ENCODE results near the gene RSAD1.

The RSAD1 gene

DNA sequence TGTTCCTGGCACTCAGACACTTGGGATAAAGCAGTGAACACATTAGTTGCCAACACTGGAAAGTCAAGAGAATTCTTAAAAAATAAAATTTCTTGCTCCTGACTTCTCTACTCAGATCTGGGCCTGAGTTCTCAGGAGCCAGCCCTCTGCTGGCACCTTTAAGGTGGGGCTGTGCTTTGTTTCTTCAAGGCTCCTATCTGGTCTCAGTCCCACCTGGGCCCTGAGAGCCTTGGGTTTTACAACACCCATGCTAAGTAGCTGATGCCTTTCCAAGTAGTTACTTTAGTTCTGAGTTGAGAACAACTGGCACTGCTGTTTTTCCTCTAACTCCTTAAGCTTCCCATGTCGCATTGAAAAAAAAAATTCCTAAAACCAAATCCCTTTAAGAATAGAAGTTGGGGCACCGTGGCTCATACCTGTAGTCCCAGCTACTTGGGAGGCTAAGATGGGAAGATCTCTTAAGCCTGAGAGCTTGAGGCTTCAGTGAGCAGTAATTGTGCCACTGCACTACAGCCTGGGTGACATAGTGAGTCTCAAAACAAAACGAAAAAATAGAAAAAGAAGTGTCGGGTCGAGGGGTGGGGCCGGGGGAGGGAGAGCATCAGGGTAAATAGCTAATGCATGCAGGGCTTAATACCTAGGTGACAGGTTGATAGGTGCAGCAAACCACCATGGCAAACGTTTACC is 26.6 kb upstream of the RSAD1 start:
- H3K27me3 Mint-ChIP-seq = no peaks in the 10 kb centered on the region
- no peaks in the 10 kb centered on the region for H3K9me3 Mint-ChIP-seq
- DNase-seq (no peak), ATAC-seq (no peak)
- H3K4me3 Mint-ChIP-seq = no peak overlapping the region
- no peaks in the 10 kb centered on the region for H3K4me1 Mint-ChIP-seq
- no peak overlapping the region for H3K27ac Mint-ChIP-seq

DNA sequence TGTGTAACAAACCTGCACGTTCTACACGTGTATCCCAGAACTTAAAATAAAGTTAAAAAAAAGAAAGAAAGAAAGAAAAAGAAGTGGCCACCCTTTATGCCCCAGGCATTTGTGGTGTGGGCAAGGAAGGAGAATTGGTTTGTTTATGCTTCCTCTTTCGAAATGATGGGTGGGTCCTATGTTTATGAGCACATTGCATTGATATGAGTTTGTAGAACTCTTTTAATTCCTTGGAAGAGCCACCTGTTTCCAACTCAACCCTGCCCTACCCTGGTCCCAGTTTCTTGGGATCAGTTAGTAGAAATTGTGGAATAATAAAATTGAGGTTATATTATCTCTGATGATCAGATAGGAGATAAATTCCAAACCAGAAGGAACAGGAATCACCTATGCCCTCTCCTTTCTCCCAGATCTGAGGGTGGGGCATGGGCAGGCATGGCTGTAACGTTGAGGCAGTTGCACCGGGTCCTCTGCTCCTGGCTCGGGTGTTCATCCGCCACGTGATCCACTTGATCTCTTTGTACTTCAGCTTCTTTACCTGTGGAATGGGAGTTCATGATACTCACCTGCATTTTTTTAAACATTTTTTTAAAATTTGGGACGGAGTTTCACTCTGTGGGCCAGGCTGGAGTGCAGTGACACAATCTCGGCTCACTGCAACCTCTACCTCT is 25.9 kb upstream of the RSAD1 start:
- DNase-seq = no peak
- no peak for ATAC-seq
- Mint-ChIP-seq H3K9me3 (no peaks in the 10 kb centered on the region), H3K4me3 (no peak overlapping the region), H3K27ac (no peak overlapping the region), H3K27me3 (no peaks in the 10 kb centered on the region), H3K4me1 (no peaks in the 10 kb centered on the region)

- no peak for ATAC-seq
- DNase-seq = no peak
- H3K27me3 Mint-ChIP-seq = no peaks in the 10 kb centered on the region
- no peaks in the 10 kb centered on the region for H3K4me1 Mint-ChIP-seq
- no peak overlapping the region for H3K27ac Mint-ChIP-seq
- no peaks in the 10 kb centered on the region for H3K9me3 Mint-ChIP-seq
- no peak overlapping the region for H3K4me3 Mint-ChIP-seq
Observed at GRCh38 chr17:50453901-50454300, 24.8 kb upstream of the RSAD1 start.

DNA sequence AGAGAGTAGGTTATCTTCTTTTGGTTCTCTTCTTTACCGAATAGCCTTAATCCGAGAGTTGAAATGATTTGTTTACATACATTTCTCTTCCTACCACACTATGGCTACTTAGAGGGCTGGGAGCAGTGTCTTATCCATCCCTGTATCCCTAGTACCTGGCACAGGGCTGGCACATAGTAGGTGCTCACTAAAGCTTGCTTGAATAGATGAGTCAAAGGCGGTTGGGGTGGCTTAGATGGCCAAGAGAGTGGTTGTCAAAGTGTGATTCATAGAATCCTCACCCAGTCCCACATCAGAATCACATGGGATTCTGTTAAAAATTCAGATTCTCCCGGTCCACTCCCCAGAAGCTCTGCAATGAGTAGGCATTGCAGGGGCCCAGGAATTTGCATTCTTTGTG is 21.0 kb upstream of the RSAD1 start:
- ATAC-seq (no peak), DNase-seq (no peak)
- Mint-ChIP-seq H3K9me3 (no peaks in the 10 kb centered on the region), H3K4me1 (no peaks in the 10 kb centered on the region), H3K27me3 (no peaks in the 10 kb centered on the region), H3K27ac (no peak overlapping the region), H3K4me3 (no peak overlapping the region)

DNA sequence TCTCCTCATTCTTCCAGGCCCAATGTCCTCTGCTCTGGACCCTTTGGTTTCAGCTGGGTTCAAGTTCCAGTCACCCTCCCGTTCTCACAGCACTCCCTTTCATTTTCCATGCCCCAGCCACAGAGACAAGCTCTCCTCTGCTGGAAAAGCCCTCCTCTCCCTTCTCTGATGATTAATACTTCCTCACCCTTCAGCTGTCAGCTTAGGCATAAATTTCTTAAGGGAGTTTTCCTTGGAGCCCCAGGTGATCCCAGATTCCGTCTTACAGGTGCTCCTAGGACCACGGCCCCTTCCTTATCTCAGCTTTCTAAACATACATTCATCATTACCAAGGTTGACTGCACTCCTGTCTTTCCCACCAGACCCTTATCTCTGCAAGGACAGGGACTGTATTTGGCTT is 20.4 kb upstream of the RSAD1 start:
- H3K4me1 Mint-ChIP-seq = no peaks in the 10 kb centered on the region

GRCh38 chr17:50458701-50459676 is 19.7 kb upstream of the RSAD1 start:
- DNase-seq (no peak), ATAC-seq (no peak)
- H3K4me3 Mint-ChIP-seq = no peak overlapping the region

More for the DNA sequence above, 20.4 kb upstream of the RSAD1 start:
- H3K4me3 Mint-ChIP-seq = no peak overlapping the region
- no peaks in the 10 kb centered on the region for H3K9me3 Mint-ChIP-seq
- peak overlapping the region in 1 of 2 donors; percentile 48 for H3K27ac Mint-ChIP-seq
- H3K27me3 Mint-ChIP-seq = no peaks in the 10 kb centered on the region
- ATAC-seq (no peak), DNase-seq (no peak)

GRCh38 chr17:50459756-50460155 is 18.9 kb upstream of the RSAD1 start:
- H3K27me3 Mint-ChIP-seq = no peaks in the 10 kb centered on the region
- ATAC-seq (no peak), DNase-seq (no peak)
- H3K4me3 Mint-ChIP-seq = no peak overlapping the region
- H3K4me1 Mint-ChIP-seq = no peaks in the 10 kb centered on the region
- H3K9me3 Mint-ChIP-seq = no peaks in the 10 kb centered on the region
- H3K27ac Mint-ChIP-seq = peak overlapping the region in 1 of 2 donors; percentile 90

More at GRCh38 chr17:50458701-50459676, 19.7 kb upstream of the RSAD1 start:
- Mint-ChIP-seq H3K4me1 (no peaks in the 10 kb centered on the region), H3K27me3 (no peaks in the 10 kb centered on the region), H3K27ac (no peak overlapping the region), H3K9me3 (no peaks in the 10 kb centered on the region)

- no peak for ATAC-seq
- DNase-seq = no peak
- Mint-ChIP-seq H3K9me3 (no peaks in the 10 kb centered on the region), H3K4me3 (no peak overlapping the region), H3K27ac (peak overlapping the region in 1 of 2 donors; percentile 22), H3K27me3 (peaks cover 8% of the 10 kb centered on the region), H3K4me1 (no peaks in the 10 kb centered on the region)
Observed at GRCh38 chr17:50460831-50461526, 17.7 kb upstream of the RSAD1 start.

DNA sequence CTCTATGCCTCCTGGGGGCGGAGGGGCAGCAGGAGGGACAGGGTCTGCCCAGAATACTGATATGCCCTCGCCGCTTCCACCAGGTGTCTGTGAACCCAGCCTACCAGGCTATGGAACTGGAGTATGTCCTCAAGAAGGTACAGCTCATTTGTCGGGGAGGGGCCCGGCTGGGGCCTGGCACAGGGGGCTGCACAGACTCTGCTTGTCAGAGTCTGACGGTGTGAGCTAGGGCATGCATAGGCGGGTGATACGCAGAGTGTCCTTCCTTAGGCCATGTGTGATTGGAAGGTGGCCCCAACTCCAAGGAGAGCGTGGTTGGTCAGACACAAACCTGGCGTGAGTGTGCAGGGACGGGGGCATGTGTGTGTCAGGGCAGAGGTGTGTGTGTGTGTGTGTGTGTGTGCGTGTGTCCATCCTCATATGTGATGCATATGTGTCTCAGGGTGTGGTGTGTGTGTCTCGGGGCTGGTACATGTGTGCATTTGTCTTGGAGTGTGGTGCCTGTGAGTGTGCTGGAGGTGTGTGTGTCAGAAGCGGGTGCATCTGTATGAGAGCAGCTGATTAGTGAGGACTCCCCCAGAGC is 17.0 kb upstream of the RSAD1 start:
- DNase-seq (no peak), ATAC-seq (peak; percentile 7)
- no peak overlapping the region for H3K27ac Mint-ChIP-seq
- no peaks in the 10 kb centered on the region for H3K9me3 Mint-ChIP-seq
- H3K4me3 Mint-ChIP-seq = no peak overlapping the region
- peaks cover 13% of the 10 kb centered on the region for H3K27me3 Mint-ChIP-seq
- no peaks in the 10 kb centered on the region for H3K4me1 Mint-ChIP-seq

DNA sequence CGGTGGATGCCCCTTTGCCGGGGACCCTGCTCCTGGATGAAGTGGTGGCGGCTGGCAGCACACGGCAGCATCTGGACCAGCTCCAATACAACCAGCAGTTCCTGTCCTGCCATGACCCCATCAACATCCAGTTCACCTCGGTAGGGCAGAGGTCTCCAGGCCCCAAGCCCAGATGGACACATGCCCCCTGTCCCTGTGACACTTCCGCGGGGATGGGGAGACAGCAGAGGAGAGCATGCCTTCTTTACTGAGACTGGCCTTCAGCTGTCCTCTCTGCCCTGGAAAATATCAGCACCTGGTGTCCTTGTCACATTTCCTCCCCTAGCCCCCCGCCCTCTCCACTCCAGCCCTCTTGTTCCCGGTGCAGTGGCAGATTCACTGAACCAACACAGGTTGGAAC is 16.2 kb upstream of the RSAD1 start:
- H3K4me3 Mint-ChIP-seq = no peak overlapping the region
- no peak for DNase-seq
- H3K27ac Mint-ChIP-seq = peak overlapping the region in 1 of 2 donors; percentile 22
- ATAC-seq = no peak
- no peaks in the 10 kb centered on the region for H3K4me1 Mint-ChIP-seq
- no peaks in the 10 kb centered on the region for H3K9me3 Mint-ChIP-seq
- H3K27me3 Mint-ChIP-seq = peaks cover 21% of the 10 kb centered on the region

GRCh38 chr17:50464121-50464520 is 14.5 kb upstream of the RSAD1 start:
- peaks cover 34% of the 10 kb centered on the region for H3K27me3 Mint-ChIP-seq
- no peak for ATAC-seq
- H3K27ac Mint-ChIP-seq = no peak overlapping the region

GRCh38 chr17:50464736-50465135 is 13.9 kb upstream of the RSAD1 start:
- ATAC-seq = no peak
- H3K4me1 Mint-ChIP-seq = peaks cover 12% of the 10 kb centered on the region

More at GRCh38 chr17:50464121-50464520, 14.5 kb upstream of the RSAD1 start:
- no peak for DNase-seq
- Mint-ChIP-seq H3K4me3 (no peak overlapping the region), H3K4me1 (peaks cover 6% of the 10 kb centered on the region), H3K9me3 (no peaks in the 10 kb centered on the region)

GRCh38 chr17:50465171-50465570 is 13.5 kb upstream of the RSAD1 start:
- H3K4me1 Mint-ChIP-seq = peaks cover 14% of the 10 kb centered on the region
- peaks cover 44% of the 10 kb centered on the region for H3K27me3 Mint-ChIP-seq
- no peaks in the 10 kb centered on the region for H3K9me3 Mint-ChIP-seq
- ATAC-seq = no peak
- DNase-seq = no peak
- no peak overlapping the region for H3K27ac Mint-ChIP-seq
- H3K4me3 Mint-ChIP-seq = no peak overlapping the region

More at GRCh38 chr17:50464736-50465135, 13.9 kb upstream of the RSAD1 start:
- Mint-ChIP-seq H3K27ac (no peak overlapping the region), H3K4me3 (no peak overlapping the region), H3K9me3 (no peaks in the 10 kb centered on the region), H3K27me3 (peaks cover 40% of the 10 kb centered on the region)
- DNase-seq = no peak

DNA sequence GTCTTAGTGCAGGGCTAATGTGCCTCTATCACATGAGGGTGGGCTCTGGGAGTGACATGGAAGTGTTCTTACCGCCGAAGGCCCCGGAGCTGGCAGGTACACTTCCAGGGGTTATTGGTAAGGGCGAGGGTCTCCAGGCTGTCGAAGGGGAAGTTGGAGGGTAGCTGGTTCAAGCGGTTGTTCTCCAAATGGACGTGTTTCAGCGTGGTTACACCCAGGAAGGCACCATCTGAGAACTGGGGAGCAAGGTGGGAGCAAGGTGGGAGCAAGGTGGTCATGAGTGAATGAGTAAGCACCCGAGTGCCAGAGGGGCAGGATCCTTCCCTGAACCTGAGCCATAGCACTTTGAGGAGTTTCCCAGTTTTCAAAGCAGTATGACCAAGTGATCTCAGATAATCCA is 13.0 kb upstream of the RSAD1 start:
- Mint-ChIP-seq H3K27me3 (peaks cover 49% of the 10 kb centered on the region), H3K9me3 (no peaks in the 10 kb centered on the region), H3K4me3 (no peak overlapping the region), H3K27ac (peak overlapping the region in 1 of 2 donors; percentile 54), H3K4me1 (peaks cover 14% of the 10 kb centered on the region)
- no peak for ATAC-seq
- no peak for DNase-seq

Data from stimulated activated naive CD8-positive, alpha-beta T cell treated with anti-CD3 and anti-CD28 coated beads, Interleukin-15, amount 100 ng/mL, for 72 hours (primary cell).